Lung (tissue), 12 donors: ENCODE data around the gene SPAAR. TPM values are rescaled to one million over a fixed set of nuclear protein-coding genes. Genes with fewer than 3 reads are reported as not detected.
"Not testable (repeated sequence)": the region's sequence is repeated elsewhere in the genome, so short reads cannot be mapped to it uniquely, and the experiment has no call there.

ENCODE experiments used
- ATAC-seq: fragments of 200-7000 bp; cut with Tn5 transposase; one replicate; pipeline ENCODE4 v1.9.1; 2020; ENCODE audit warnings: moderate number of reproducible peaks; ENCODE audit not compliant: insufficient read depth, low FRiP score
- DNase-seq, 3 donors: peaks; one replicate each; pipeline ENCODE4 v3.0.0-alpha.2; 2013 to 2017
- H3K27ac ChIP-seq, 2 donors: one replicate each; pipeline ENCODE4 v1.5.1; 2013; ENCODE audit warnings: mild to moderate bottlenecking in 2 of 2, moderate library complexity in 2 of 2, control low read depth in 1 of 2, inconsistent platforms in 1 of 2, low read depth in 1 of 2, low read length in 1 of 2
- H3K27me3 ChIP-seq, 3 donors: one replicate each; pipeline ENCODE4 v1.5.1; 2013; ENCODE audit warnings: low read length in 2 of 3; ENCODE audit not compliant: control insufficient read depth in 3 of 3, insufficient read depth in 3 of 3
- H3K36me3 ChIP-seq, 4 donors: one replicate each; pipeline ENCODE4 v1.5.1; 2013; ENCODE audit warnings: low read length in 4 of 4, mild to moderate bottlenecking in 1 of 4, moderate library complexity in 1 of 4; ENCODE audit not compliant: control insufficient read depth in 4 of 4, insufficient read depth in 4 of 4
- H3K4me1 ChIP-seq, 5 donors: one replicate each; pipeline ENCODE4 v1.5.1; 2013; ENCODE audit warnings: low read length in 5 of 5, mild to moderate bottlenecking in 2 of 5, moderate library complexity in 1 of 5; ENCODE audit not compliant: control insufficient read depth in 5 of 5, insufficient read depth in 5 of 5
- H3K4me3 ChIP-seq: one replicate; pipeline ENCODE4 v1.5.1; 2013; ENCODE audit warnings: mild to moderate bottlenecking, control low read depth, moderate library complexity
- H3K9ac ChIP-seq, 2 donors: one replicate each; pipeline ENCODE4 v1.5.1; 2013; ENCODE audit warnings: low read length in 2 of 2, control low read depth in 1 of 2; ENCODE audit not compliant: insufficient read depth in 1 of 2
- H3K9me3 ChIP-seq, 4 donors: one replicate each; pipeline ENCODE4 v1.5.1; 2013; ENCODE audit warnings: low read length in 3 of 4, mild to moderate bottlenecking in 1 of 4, moderate library complexity in 1 of 4; ENCODE audit not compliant: control insufficient read depth in 4 of 4, insufficient read depth in 3 of 4
- CTCF ChIP-seq: IDR thresholded peaks from 2 replicates; pipeline ENCODE4 v1.5.1; 2012; ENCODE audit warnings: mild to moderate bottlenecking; ENCODE audit errors: control extremely low read depth, extremely low read depth
- WGBS, 2 donors: extraction: QIAGEN DNeasy Blood & Tissue Kit; methylation state at CpG; one replicate each; pipeline ENCODE4 v1.1.7; 2013; 5-methylcytosine and 5-hydroxymethylcytosine counted together
- polyA plus RNA-seq, 2 donors: library from polyadenylated mRNA; stranded (reverse); fragments of 200-250 nt; gene quantifications; one replicate each; pipeline ENCODE4 v1.2.1, GENCODE V29; 2013
- total RNA-seq, 2 donors: library from RNA; depleted of rRNA in 1 of 2; stranded (reverse); fragments of >200 nt in 1 of 2; gene quantifications; one replicate each; pipeline ENCODE4 v1.2.1, GENCODE V29; 2014 to 2021
- donor health status: control.
- donor health status: control.
- donor health status: Bipolar disorder and iron deficiency.
- donor health status: healthy.
- donor health status: DM: yes; HTN: yes; CAD: no.

The SPAAR gene
- total and polyA plus RNA-seq, 4 donors: 3.7 to 6.7 (median 5.7) TPM

DNA sequence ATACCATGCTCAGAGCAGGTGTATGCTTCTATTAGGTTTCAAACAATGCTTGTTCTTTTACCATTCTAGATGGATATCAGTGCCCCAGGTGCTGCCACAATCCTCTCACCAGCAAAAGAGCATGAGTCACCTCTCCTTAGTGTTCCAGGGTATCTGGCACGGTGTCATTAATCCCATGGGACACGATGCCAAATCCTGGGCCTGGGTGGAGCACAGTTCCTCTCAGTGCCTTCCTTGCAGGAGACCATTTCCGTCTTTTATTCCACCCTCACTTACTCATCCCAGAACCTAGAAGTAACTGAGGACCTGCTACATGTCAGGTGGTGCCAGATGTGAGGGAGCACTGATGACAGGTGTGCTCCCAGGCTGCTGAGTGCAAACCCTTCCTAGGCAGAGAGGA is 37.7 kb upstream of the SPAAR start:
- Histone ChIP-seq H3K9me3 (no peaks in the 10 kb centered on the region), H3K4me3 (no peak overlapping the region), H3K9ac (no peak overlapping the region), H3K27ac (no peak overlapping the region), H3K4me1 (peaks cover 0 to 4% (median 0%) of the 10 kb centered on the region in 5 donors), H3K27me3 (no peaks in the 10 kb centered on the region), H3K36me3 (no peaks in the 10 kb centered on the region)
- WGBS, 2 donors: 68 to 88% methylated on average over 3 of the region's 3 CpGs
- ATAC-seq (no peak), DNase-seq (no peak)
- TF ChIP-seq CTCF: no peak

- DNase-seq (no peak), ATAC-seq (no peak)
- 71 to 81% methylated on average over 3 of the region's 3 CpGs for WGBS, 2 donors
- Histone ChIP-seq H3K27ac (no peak overlapping the region), H3K9me3 (peaks cover 0 to 2% (median 0%) of the 10 kb centered on the region in 4 donors), H3K4me1 (peaks cover 0 to 4% (median 0%) of the 10 kb centered on the region in 5 donors), H3K36me3 (no peaks in the 10 kb centered on the region), H3K9ac (no peak overlapping the region), H3K27me3 (no peaks in the 10 kb centered on the region), H3K4me3 (no peak overlapping the region)
- TF ChIP-seq CTCF: no peak
These were observed 36.8 kb upstream of the SPAAR start for GRCh38 chr9:35872505-35872904.

GRCh38 chr9:35882263-35882848 is 26.9 kb upstream of the SPAAR start:
- peak; percentile 90 for TF ChIP-seq CTCF
- Histone ChIP-seq H3K4me1 (no peaks in the 10 kb centered on the region), H3K27me3 (no peaks in the 10 kb centered on the region), H3K9me3 (peaks cover 0 to 4% (median 0%) of the 10 kb centered on the region in 4 donors), H3K27ac (no peak overlapping the region), H3K4me3 (no peak overlapping the region), H3K36me3 (no peaks in the 10 kb centered on the region), H3K9ac (peak overlapping the region in 1 of 2 donors; percentile 23)
- no peak for ATAC-seq
- peak; percentile 79 to 84 (median 80) for DNase-seq
- 2 to 4% methylated on average over 4 of the region's 4 CpGs for WGBS, 2 donors

GRCh38 chr9:35882996-35883395 is 26.3 kb upstream of the SPAAR start:
- Histone ChIP-seq H3K9ac (no peak overlapping the region), H3K9me3 (no peaks in the 10 kb centered on the region), H3K4me1 (no peaks in the 10 kb centered on the region), H3K27me3 (no peaks in the 10 kb centered on the region), H3K36me3 (no peaks in the 10 kb centered on the region), H3K27ac (no peak overlapping the region), H3K4me3 (no peak overlapping the region)
- WGBS, 2 donors: 52 to 61% methylated on average over 3 of the region's 3 CpGs
- no peak for ATAC-seq
- DNase-seq: no peak
- no peak for TF ChIP-seq CTCF

DNA sequence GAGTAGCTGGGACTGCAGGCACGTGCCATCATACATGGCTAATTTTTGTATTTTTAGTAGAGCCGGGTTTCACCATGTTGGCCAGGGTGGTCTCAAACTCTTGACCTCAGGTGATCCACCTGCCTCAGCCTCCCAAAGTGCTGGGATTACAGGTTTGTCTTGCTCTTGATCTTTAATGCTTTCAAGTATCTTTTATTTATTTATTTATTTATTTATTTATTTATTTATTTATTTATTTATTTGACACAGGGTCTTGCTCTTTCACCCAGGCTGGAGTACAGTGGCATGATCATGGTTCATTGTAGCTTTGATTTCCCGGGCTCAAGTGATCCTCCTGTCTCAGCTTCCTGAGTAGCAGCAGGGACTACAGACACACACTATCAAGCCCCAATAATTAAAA is 24.4 kb upstream of the SPAAR start:
- not testable (repeated sequence) for H3K27ac ChIP-seq, H3K4me3 ChIP-seq, DNase-seq, H3K9ac ChIP-seq, H3K36me3 ChIP-seq, H3K4me1 ChIP-seq, H3K9me3 ChIP-seq, ATAC-seq, H3K27me3 ChIP-seq
- 86 to 93% methylated on average over 3 of the region's 3 CpGs for WGBS, 2 donors
